ENCODE data around the gene URB1. TPM values are rescaled to one million over a fixed set of nuclear protein-coding genes. Genes with fewer than 3 reads are reported as not detected.

URB1 gene
- total RNA-seq, 1 experiment from 2014 or later, result 17.1 TPM

GRCh38 chr21:32415451-32416398 lies 22.9 kb upstream of the URB1 start:
- TF ChIP-seq, protein P1, sequence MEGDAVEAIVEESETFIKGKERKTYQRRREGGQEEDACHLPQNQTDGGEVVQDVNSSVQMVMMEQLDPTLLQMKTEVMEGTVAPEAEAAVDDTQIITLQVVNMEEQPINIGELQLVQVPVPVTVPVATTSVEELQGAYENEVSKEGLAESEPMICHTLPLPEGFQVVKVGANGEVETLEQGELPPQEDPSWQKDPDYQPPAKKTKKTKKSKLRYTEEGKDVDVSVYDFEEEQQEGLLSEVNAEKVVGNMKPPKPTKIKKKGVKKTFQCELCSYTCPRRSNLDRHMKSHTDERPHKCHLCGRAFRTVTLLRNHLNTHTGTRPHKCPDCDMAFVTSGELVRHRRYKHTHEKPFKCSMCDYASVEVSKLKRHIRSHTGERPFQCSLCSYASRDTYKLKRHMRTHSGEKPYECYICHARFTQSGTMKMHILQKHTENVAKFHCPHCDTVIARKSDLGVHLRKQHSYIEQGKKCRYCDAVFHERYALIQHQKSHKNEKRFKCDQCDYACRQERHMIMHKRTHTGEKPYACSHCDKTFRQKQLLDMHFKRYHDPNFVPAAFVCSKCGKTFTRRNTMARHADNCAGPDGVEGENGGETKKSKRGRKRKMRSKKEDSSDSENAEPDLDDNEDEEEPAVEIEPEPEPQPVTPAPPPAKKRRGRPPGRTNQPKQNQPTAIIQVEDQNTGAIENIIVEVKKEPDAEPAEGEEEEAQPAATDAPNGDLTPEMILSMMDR (IDR thresholded peaks at IDR 0.05; ENCODE audit: insufficient read depth in 1 of 2, low read depth in 1 of 2, low read length in 1 of 2, severe bottlenecking in 1 of 2, unreplicated experiment in 1 of 2), result no peak
- BruUV-seq (replicated peaks), result no TSS peak
- ChIA-PET CTCF (interaction anchor here (0.6 to 0.9 kb wide), 2 partner anchors 79 to 185 kb away, joined by 3 to 4 read pairs; no protein-coding TSS in a partner anchor), POLR2A (no interaction called here)
- peaks cover 20% of the 10 kb centered on the region for H3K27me3 Mint-ChIP-seq (ENCODE audit: insufficient read depth, unreplicated experiment)
- H3K4me1 Mint-ChIP-seq (ENCODE audit: low read depth, unreplicated experiment), result peaks cover 6% of the 10 kb centered on the region
- peaks cover 16% of the 10 kb centered on the region for H3K4me1 ChIP-seq
- H3K27ac Mint-ChIP-seq (ENCODE audit: unreplicated experiment), result no peak overlapping the region
- H3K27me3 ChIP-seq (replicated peaks; ENCODE audit: control insufficient read depth, insufficient read depth, low read length), result peaks cover 3% of the 10 kb centered on the region; the same call in 1 of the 2 replicates
- H3K9me3 Mint-ChIP-seq (ENCODE audit: unreplicated experiment), result no peaks in the 10 kb centered on the region
- H3K4me3 Mint-ChIP-seq (ENCODE audit: unreplicated experiment), result no peak overlapping the region
- H3K9me3 ChIP-seq, result no peaks in the 10 kb centered on the region
- H3K36me3 Mint-ChIP-seq (ENCODE audit: insufficient read depth, unreplicated experiment), result peaks cover 2% of the 10 kb centered on the region
- no peaks in the 10 kb centered on the region for H3K36me3 ChIP-seq (ENCODE audit: control insufficient read depth, insufficient read depth, low read length)
- no peak for DNase-seq
- no peak overlapping the region for H3K4me3 ChIP-seq (ENCODE audit: low read depth, low read length)
- intact Hi-C loops (cut with micrococcal nuclease; ENCODE audit: unreplicated experiment), result no loop called here

DNA sequence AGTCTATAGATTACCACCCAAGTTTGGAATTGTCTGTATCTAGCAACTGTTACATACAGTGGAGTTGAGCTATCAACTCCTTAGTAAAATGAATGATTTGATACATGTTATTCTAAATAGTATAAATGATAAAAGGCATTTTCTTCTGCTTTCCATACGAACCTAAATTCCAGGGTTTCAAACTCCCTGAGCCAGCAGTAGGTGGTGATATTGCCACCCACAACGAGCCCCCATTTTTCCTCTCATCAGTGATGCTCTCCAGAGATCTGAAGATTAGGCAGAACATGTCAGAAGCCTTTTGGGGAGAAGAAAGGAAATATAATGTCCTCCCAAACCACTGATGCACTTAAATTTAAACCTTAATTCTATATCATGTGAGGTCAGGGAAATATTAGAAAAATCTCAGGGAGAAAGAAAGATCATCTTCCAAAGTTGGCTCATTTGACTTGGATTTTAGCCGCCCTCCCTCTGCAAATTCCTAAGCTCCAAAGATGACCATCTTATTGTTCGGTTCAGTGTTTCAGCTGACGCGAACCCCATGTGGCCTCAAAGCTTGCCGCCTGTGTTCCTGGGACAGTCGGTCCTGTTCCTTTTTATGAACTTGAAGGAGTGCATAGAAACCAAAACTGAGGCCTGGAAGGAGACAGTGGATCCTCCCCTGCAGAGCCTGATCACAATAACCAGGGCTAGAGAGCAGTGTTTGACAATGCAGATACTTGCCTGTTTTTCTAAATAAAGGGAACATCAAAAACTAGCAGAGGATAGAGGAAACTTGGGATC lies 22.0 kb upstream of the URB1 start:
- Mint-ChIP-seq H3K27ac (ENCODE audit: unreplicated experiment) (no peak overlapping the region), H3K4me1 (ENCODE audit: low read depth, unreplicated experiment) (peaks cover 6% of the 10 kb centered on the region), H3K27me3 (ENCODE audit: insufficient read depth, unreplicated experiment) (peaks cover 27% of the 10 kb centered on the region), H3K4me3 (ENCODE audit: unreplicated experiment) (no peak overlapping the region), H3K9me3 (ENCODE audit: unreplicated experiment) (no peaks in the 10 kb centered on the region), H3K36me3 (ENCODE audit: insufficient read depth, unreplicated experiment) (peaks cover 6% of the 10 kb centered on the region)
- ChIA-PET POLR2A (no interaction called here), CTCF (interaction anchor here (2.2 kb wide), 1 partner anchor 186 kb away, joined by 8 read pairs; no protein-coding TSS in a partner anchor)
- no peaks in the 10 kb centered on the region for H3K9me3 ChIP-seq
- H3K4me1 ChIP-seq, result peaks cover 16% of the 10 kb centered on the region
- no peak overlapping the region for H3K4me3 ChIP-seq (ENCODE audit: low read depth, low read length)
- TF ChIP-seq, protein P1 (IDR thresholded peaks at IDR 0.05; ENCODE audit: insufficient read depth in 1 of 2, low read depth in 1 of 2, low read length in 1 of 2, severe bottlenecking in 1 of 2, unreplicated experiment in 1 of 2), result no peak
- intact Hi-C loops (cut with micrococcal nuclease; ENCODE audit: unreplicated experiment), result no loop called here
- BruUV-seq (replicated peaks), result no TSS peak
- DNase-seq, result no peak
- H3K36me3 ChIP-seq (ENCODE audit: control insufficient read depth, insufficient read depth, low read length), result no peaks in the 10 kb centered on the region
- peaks cover 3% of the 10 kb centered on the region; the same call in 1 of the 2 replicates for H3K27me3 ChIP-seq (replicated peaks; ENCODE audit: control insufficient read depth, insufficient read depth, low read length)
